ENCODE results near the gene ZNF836. TPM values are rescaled to one million over a fixed set of nuclear protein-coding genes. Genes with fewer than 3 reads are reported as not detected.

The ZNF836 gene
- total RNA-seq = 10 to 100 TPM in 1 of 4 donors, 1 to 10 TPM in 3; 7.0 to 11.9 (median 9.2) TPM

- Histone ChIP-seq H3K27ac (peak within 1 kb of the TSS; percentile 79 to 86 (median 83)), H3K9me3 (peaks cover 0 to 2% (median 0%) of the 10 kb centered on the region in 4 donors), H3K27me3 (no peaks in the 10 kb centered on the region), H3K4me1 (peaks cover 0 to 9% (median 1%) of the 10 kb centered on the region in 4 donors), H3K36me3 (peaks cover 0 to 29% (median 0%) of the 10 kb centered on the region in 3 donors), H3K4me3 (peak within 1 kb of the TSS; percentile 71 to 84 (median 74))
- DNase-seq = peak; percentile 92 to 96 (median 95)
- no peak for TF ChIP-seq POLR2A (IDR thresholded peaks at IDR 0.05)
- TF ChIP-seq, protein P1, sequence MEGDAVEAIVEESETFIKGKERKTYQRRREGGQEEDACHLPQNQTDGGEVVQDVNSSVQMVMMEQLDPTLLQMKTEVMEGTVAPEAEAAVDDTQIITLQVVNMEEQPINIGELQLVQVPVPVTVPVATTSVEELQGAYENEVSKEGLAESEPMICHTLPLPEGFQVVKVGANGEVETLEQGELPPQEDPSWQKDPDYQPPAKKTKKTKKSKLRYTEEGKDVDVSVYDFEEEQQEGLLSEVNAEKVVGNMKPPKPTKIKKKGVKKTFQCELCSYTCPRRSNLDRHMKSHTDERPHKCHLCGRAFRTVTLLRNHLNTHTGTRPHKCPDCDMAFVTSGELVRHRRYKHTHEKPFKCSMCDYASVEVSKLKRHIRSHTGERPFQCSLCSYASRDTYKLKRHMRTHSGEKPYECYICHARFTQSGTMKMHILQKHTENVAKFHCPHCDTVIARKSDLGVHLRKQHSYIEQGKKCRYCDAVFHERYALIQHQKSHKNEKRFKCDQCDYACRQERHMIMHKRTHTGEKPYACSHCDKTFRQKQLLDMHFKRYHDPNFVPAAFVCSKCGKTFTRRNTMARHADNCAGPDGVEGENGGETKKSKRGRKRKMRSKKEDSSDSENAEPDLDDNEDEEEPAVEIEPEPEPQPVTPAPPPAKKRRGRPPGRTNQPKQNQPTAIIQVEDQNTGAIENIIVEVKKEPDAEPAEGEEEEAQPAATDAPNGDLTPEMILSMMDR (IDR thresholded peaks at IDR 0.05) = no peak
These were observed at the start of gene ZNF836 for GRCh38 chr19:52171321-52172169. TSS of gene ZNF836 (minus strand) at chr19:52171621. CDS start at chr19:52168072, 3,549 bp downstream.

GRCh38 chr19:52221031-52221430 lies 49.6 kb upstream of the ZNF836 start:
- Histone ChIP-seq H3K27me3 (no peaks in the 10 kb centered on the region), H3K36me3 (peaks cover 0 to 99% (median 5%) of the 10 kb centered on the region in 3 donors), H3K27ac (no peak overlapping the region), H3K4me1 (no peaks in the 10 kb centered on the region), H3K4me3 (no peak overlapping the region), H3K9me3 (no peaks in the 10 kb centered on the region)
- DNase-seq = no peak
- TF ChIP-seq, protein P1 (IDR thresholded peaks at IDR 0.05) = no peak
- no peak for TF ChIP-seq POLR2A (IDR thresholded peaks at IDR 0.05)

GRCh38 chr19:52219611-52220010 lies 48.2 kb upstream of the ZNF836 start:
- H3K27ac ChIP-seq = no peak overlapping the region
- TF ChIP-seq, protein P1 (IDR thresholded peaks at IDR 0.05) = no peak
- TF ChIP-seq POLR2A (IDR thresholded peaks at IDR 0.05) = no peak
- no peaks in the 10 kb centered on the region for H3K4me1 ChIP-seq
- DNase-seq = no peak
- no peaks in the 10 kb centered on the region for H3K27me3 ChIP-seq
- H3K36me3 ChIP-seq = peaks cover 0 to 100% (median 5%) of the 10 kb centered on the region in 3 donors
- H3K4me3 ChIP-seq = no peak overlapping the region
- H3K9me3 ChIP-seq = no peaks in the 10 kb centered on the region

DNA sequence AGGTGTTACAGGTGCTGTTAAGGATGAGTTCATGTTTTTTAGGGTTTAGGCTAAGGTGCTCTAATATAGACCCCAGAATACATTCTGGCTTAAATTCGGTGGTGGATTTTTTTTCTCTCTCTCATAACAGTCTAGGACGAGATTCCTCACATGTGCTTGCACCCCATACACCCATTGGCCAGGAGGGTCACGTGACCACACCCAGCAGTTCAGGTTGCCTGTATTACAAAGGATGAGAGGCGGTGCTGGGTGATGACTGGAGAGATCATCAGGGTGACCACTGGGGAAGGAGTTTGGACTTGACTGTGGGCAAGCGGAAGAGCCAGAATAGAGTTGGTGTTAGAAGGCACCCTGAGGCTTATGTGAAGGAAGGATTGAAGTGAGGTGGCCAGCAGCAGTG lies 46.2 kb upstream of the ZNF836 start:
- Histone ChIP-seq H3K27ac (no peak overlapping the region), H3K27me3 (no peaks in the 10 kb centered on the region), H3K36me3 (peaks cover 0 to 100% (median 5%) of the 10 kb centered on the region in 3 donors), H3K9me3 (no peaks in the 10 kb centered on the region), H3K4me1 (no peaks in the 10 kb centered on the region), H3K4me3 (no peak overlapping the region)
- DNase-seq = no peak
- no peak for TF ChIP-seq POLR2A (IDR thresholded peaks at IDR 0.05)
- TF ChIP-seq, protein P1 (IDR thresholded peaks at IDR 0.05) = no peak

- Histone ChIP-seq H3K9me3 (no peaks in the 10 kb centered on the region), H3K27ac (no peak overlapping the region), H3K27me3 (no peaks in the 10 kb centered on the region), H3K4me3 (no peak overlapping the region), H3K36me3 (peaks cover 0 to 100% (median 5%) of the 10 kb centered on the region in 3 donors), H3K4me1 (no peaks in the 10 kb centered on the region)
- TF ChIP-seq POLR2A (IDR thresholded peaks at IDR 0.05) = no peak
- TF ChIP-seq, protein P1 (IDR thresholded peaks at IDR 0.05) = no peak
- DNase-seq = no peak
These were observed 45.0 kb upstream of the ZNF836 start for GRCh38 chr19:52216401-52216800.

All from Peyer's patch (tissue), 4 donors.